LNCaP clone FGC (cell line): ENCODE results near the gene LRGUK.

ENCODE experiments used
- DNase-seq: peaks from one replicate; pipeline ENCODE4 v3.0.0-alpha.2; 2011; ENCODE audit warnings: low read depth
- H3K4me3 ChIP-seq: 2 replicates; pipeline ENCODE4 v1.5.1; 2011; ENCODE audit warnings: mild to moderate bottlenecking, low read depth, low read length, control low read depth
- CTCF ChIP-seq: IDR thresholded peaks from 2 replicates; pipeline ENCODE4 v1.5.1; 2012; ENCODE audit warnings: mild to moderate bottlenecking; ENCODE audit not compliant: control insufficient read depth, insufficient read depth; ENCODE audit errors: extremely low read depth

LRGUK gene

GRCh38 chr7:134086998-134087735 lies 40.0 kb upstream of the LRGUK start:
- no peak overlapping the region for H3K4me3 ChIP-seq
- no peak for TF ChIP-seq CTCF
- DNase-seq: no peak

- no peak for TF ChIP-seq CTCF
These were observed 38.9 kb upstream of the LRGUK start for GRCh38 chr7:134088199-134088598.

GRCh38 chr7:134089446-134089845 lies 37.7 kb upstream of the LRGUK start:
- no peak overlapping the region for H3K4me3 ChIP-seq
- no peak for TF ChIP-seq CTCF
- no peak for DNase-seq

More at GRCh38 chr7:134088199-134088598, 38.9 kb upstream of the LRGUK start:
- no peak overlapping the region for H3K4me3 ChIP-seq
- no peak for DNase-seq

GRCh38 chr7:134098072-134098471 lies 29.1 kb upstream of the LRGUK start:
- no peak for DNase-seq
- TF ChIP-seq CTCF: no peak
- H3K4me3 ChIP-seq: no peak overlapping the region

GRCh38 chr7:134101716-134102115 lies 25.4 kb upstream of the LRGUK start:
- no peak for DNase-seq
- H3K4me3 ChIP-seq: no peak overlapping the region
- TF ChIP-seq CTCF: no peak

GRCh38 chr7:134104166-134104565 lies 23.0 kb upstream of the LRGUK start:
- H3K4me3 ChIP-seq: no peak overlapping the region
- no peak for DNase-seq
- no peak for TF ChIP-seq CTCF

- H3K4me3 ChIP-seq: no peak overlapping the region
- DNase-seq: no peak
- TF ChIP-seq CTCF: no peak
These were observed 21.3 kb upstream of the LRGUK start for GRCh38 chr7:134105841-134106240.
